GM06990 (cell line): ENCODE data around the gene TMEM163.
"Not testable (repeated sequence)": the region's sequence is repeated elsewhere in the genome, so short reads cannot be mapped to it uniquely, and the experiment has no call there.

Experiments used
- DNase-seq: peaks from one replicate; pipeline ENCODE4 v3.0.0-alpha.2; 2011; ENCODE audit not compliant: insufficient read length; ENCODE audit errors: extremely low read depth
- H3K27me3 ChIP-seq: replicated peaks from 2 replicates; pipeline ENCODE4 v1.6.0; 2011; ENCODE audit warnings: low read length; ENCODE audit not compliant: control insufficient read depth, insufficient read depth
- H3K36me3 ChIP-seq: 2 replicates; pipeline ENCODE4 v1.5.1; 2011; ENCODE audit warnings: low read length; ENCODE audit not compliant: control insufficient read depth, insufficient read depth
- H3K4me3 ChIP-seq: replicated peaks from 2 replicates; pipeline ENCODE4 v1.5.1; 2011; ENCODE audit warnings: low read depth, mild to moderate bottlenecking, control low read depth, low read length
- TF ChIP-seq, protein P1 (sequence below): IDR thresholded peaks from 2 replicates; pipeline ENCODE4 v1.5.1; 2011; ENCODE audit warnings: low read length, control low read depth, mild to moderate bottlenecking, inconsistent platforms; ENCODE audit not compliant: insufficient read depth, poor library complexity, severe bottlenecking

The TMEM163 gene

DNA sequence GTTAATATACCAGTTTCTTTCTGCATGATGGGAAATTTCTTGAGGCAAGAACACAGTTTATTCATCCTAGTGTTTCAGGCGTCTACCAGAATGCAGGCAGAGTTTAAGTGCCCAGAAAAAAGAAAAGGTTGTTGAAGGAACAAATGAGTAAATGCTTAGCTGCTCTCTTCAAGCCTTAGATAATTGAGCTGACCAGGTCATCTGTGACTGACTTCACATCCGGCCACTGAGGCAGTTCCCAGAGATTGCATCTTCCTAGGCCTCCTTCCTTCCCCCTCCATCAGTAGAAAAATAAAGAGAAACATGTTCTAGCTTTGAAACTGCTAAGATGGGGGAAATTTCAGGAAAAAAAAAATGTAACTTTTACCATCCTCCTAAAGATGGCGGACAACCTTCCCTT lies 9.4 kb upstream of the TMEM163 start:
- no peak overlapping the region for H3K4me3 ChIP-seq
- no peaks in the 10 kb centered on the region for H3K36me3 ChIP-seq
- no peaks in the 10 kb centered on the region; the same call in none of the 2 replicates for H3K27me3 ChIP-seq
- no peak for DNase-seq
- TF ChIP-seq, protein P1, sequence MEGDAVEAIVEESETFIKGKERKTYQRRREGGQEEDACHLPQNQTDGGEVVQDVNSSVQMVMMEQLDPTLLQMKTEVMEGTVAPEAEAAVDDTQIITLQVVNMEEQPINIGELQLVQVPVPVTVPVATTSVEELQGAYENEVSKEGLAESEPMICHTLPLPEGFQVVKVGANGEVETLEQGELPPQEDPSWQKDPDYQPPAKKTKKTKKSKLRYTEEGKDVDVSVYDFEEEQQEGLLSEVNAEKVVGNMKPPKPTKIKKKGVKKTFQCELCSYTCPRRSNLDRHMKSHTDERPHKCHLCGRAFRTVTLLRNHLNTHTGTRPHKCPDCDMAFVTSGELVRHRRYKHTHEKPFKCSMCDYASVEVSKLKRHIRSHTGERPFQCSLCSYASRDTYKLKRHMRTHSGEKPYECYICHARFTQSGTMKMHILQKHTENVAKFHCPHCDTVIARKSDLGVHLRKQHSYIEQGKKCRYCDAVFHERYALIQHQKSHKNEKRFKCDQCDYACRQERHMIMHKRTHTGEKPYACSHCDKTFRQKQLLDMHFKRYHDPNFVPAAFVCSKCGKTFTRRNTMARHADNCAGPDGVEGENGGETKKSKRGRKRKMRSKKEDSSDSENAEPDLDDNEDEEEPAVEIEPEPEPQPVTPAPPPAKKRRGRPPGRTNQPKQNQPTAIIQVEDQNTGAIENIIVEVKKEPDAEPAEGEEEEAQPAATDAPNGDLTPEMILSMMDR = no peak

- no peak for DNase-seq
- no peaks in the 10 kb centered on the region for H3K36me3 ChIP-seq
- TF ChIP-seq, protein P1 = no peak
- no peaks in the 10 kb centered on the region; the same call in none of the 2 replicates for H3K27me3 ChIP-seq
- H3K4me3 ChIP-seq = no peak overlapping the region
Measured at GRCh38 chr2:134727385-134727784, 8.6 kb upstream of the TMEM163 start.

DNA sequence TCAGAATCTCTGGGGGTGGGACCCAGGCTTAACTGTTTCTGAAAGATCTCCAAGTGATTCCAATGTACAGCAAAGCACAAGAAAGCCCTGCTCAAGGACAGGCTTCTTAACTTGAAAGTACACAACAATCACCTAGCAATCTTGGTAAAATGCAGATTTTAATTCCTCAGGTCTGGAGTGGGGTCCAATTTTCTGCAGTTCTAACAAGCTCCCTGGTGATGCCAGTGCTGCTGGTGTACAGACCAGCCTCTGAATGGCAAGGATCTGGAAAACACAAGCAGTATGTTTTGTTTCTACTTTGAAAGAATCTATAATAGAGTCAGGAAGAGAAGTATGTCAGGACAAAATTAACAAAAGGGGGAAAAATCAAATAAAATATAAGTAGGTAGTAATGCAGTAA lies 7.8 kb upstream of the TMEM163 start:
- H3K27me3 ChIP-seq = no peaks in the 10 kb centered on the region; the same call in none of the 2 replicates
- no peak for DNase-seq
- no peak overlapping the region for H3K4me3 ChIP-seq
- no peaks in the 10 kb centered on the region for H3K36me3 ChIP-seq
- TF ChIP-seq, protein P1 = no peak

GRCh38 chr2:134725876-134726275 lies 7.1 kb upstream of the TMEM163 start:
- Histone ChIP-seq H3K27me3 (no peaks in the 10 kb centered on the region; the same call in none of the 2 replicates), H3K36me3 (no peaks in the 10 kb centered on the region), H3K4me3 (no peak overlapping the region)
- no peak for DNase-seq
- TF ChIP-seq, protein P1 = no peak

GRCh38 chr2:134724341-134724740 lies 5.5 kb upstream of the TMEM163 start:
- no peak for DNase-seq
- H3K27me3 ChIP-seq = no peaks in the 10 kb centered on the region; the same call in none of the 2 replicates
- no peak overlapping the region for H3K4me3 ChIP-seq
- TF ChIP-seq, protein P1 = no peak
- H3K36me3 ChIP-seq = no peaks in the 10 kb centered on the region

DNA sequence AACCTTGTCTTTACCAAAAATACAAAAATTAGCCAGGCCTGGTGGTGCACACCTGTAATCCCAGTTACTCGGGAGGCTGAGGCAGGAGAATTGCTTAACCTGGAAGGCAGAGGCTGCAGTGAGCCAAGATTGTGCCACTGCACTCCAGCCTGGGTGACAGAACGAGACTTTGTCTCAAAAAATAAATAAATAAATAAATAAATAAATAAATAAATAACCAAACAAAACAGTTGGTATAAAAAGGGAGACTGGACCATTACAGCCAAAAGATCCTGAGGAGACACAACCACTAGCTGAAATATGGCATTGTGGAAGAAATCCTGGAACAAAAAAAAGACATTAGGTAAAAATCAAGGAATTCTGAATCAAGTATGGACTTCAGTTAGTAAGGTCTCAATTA lies 4.9 kb upstream of the TMEM163 start:
- not testable (repeated sequence) for DNase-seq

More for the DNA sequence above, 4.9 kb upstream of the TMEM163 start:
- not testable (repeated sequence) for H3K27me3 ChIP-seq, H3K36me3 ChIP-seq, H3K4me3 ChIP-seq
